ENCODE data around the gene NRG3.

NRG3 gene

DNA sequence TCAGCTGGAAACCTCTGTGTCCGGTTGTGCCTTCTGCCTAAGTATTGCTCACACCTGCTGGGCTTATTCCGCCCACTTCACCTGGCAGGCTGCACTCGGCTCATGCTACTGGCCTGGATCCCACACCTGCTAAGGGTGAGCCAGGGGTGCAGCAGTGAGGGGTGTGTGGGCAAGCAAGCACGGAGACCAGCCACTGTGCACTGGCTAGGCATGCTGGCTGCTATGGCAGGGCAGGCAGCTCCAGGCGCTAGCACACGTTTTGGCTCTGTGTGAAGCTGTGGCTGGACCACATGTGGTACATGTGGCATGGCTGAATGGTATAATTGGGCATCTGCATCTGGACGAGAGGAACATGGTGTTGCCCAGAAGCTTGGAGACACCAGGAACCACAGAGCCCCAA, 940.7 kb downstream of the NRG3 start:
- DNase-seq (ENCODE audit: low read depth in 2 of 2), result no peak

DNA sequence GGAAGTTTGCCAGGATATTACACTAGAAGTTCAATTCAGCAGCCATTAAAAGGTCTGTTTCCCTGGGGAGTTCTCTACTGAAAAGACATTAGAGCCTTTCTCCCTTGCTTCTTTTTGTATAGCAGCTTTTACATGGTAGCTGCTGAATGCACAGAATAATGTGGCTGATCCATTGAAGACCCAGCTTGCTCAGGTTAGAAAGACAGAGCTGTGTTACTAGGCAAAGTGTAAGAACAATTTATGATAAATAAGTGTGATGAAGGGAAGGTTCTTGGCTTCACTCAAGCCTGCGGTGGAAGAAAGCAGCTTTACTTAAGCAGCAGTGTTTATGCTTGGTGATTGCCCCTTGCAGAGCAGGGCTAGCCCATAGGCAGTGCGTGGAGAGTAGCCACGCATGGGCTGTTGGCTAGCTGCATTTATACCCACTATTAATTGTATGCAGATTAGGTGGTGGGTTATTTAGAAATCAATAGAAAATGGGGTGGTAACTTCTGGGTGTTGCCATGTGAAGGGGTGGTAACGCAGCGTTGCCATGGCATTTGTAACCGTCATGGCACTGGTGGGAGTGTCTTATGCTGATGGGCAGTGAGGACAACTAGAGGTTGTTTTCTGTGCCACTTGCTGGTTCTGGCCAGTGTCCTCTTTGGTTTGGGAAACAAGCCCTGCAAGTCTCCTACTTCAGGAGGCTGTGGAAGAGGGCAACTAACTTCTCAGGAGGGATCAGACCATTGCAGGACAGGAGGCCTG, 942.9 kb downstream of the NRG3 start:
- no peak for DNase-seq (ENCODE audit: low read depth in 2 of 2)

GRCh38 chr10:82821043-82821442, 946.0 kb downstream of the NRG3 start:
- no peak for DNase-seq (ENCODE audit: low read depth in 2 of 2)

- no peak for DNase-seq (ENCODE audit: low read depth in 2 of 2)
Observed at GRCh38 chr10:82826132-82826531, 951.1 kb downstream of the NRG3 start.

DNA sequence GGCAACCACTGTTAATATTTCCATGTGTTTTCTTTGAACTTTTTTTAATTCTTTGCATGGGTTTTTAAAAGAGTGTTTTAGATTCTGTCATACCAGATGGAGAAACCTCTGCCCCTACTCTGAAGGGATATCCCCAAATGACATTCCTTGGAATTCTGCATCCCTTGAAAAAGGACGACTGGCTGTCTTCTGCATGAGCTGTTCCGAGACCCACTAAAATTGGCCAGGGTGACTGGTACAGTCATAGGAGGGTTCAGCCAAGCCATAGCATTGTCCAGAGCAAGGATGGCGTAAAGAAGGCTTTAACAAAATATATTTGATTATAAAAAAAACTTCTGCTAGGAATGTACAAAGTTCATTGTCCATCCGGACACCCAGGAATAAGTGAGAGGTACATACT, 952.9 kb downstream of the NRG3 start:
- no peak for DNase-seq (ENCODE audit: low read depth in 2 of 2)

DNA sequence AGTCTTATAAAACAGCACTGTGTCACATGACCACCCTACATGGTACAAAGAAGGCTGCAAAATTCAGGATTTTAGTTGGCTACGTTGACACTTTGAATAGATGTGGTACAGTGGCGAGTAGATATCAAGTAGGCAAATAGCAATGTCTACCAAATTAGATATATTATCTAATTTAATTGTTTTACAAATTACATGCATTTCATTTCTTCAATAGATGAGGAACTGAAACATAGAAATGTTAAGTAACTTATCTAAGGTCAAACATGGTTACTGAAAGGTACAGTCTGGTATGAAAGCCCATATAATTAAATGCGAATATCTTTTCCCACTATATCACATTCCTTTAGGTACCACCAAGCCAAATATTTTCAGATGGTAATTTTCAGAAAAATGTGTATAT, 972.2 kb downstream of the NRG3 start:
- no peak for DNase-seq (ENCODE audit: low read depth in 2 of 2)

DNA sequence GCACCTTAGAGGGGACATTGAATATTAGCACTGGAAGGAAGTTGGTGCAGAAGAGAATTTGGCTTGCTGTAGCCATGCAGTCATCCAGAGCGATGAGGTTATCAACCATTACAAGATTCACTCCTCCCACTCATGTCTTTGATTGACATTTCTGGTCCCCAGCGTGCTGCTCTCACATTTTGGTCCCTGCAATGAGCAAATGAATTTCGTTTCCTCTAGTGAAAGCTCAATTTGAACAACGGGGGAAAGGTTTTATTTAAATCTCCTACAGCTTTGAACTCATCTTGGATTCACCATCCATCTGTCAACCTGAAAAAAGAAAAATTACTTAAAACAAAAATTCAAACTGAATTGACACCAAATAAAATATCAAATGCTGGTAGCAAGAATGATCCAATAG, 975.2 kb downstream of the NRG3 start:
- DNase-seq (ENCODE audit: low read depth in 2 of 2), result no peak

DNA sequence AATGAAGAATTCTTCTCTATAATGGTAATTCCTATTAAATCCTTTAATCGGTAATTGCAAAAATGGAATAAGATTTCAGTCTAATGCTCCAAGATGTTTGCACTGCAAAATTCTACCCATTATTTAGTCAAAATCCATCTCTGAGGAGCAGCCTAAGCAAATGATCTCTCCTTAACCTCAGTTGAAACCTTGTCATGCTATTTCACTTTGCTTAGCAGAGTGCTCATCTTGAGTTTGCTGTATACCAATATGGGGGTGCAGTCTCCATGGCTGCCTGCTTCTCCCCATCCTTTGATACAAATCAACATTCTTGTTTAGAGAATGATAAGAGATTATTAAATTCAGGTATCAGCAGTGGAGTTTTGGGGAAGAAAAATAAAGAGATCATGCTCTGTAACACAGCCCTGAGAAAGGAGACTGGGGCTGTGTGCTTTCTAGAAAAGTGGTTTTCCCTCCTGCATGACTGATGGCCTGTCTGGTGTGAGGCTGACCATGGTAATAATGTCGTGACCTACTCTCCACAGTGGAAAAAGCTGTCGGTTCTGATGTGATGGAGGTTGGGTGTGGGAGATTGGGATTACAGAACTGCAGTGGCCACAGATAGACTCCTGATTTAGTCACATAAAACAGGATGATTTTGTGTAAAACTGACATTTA, 982.1 kb downstream of the NRG3 start:
- no peak for DNase-seq (ENCODE audit: low read depth in 2 of 2)

- DNase-seq (ENCODE audit: low read depth in 2 of 2), result no peak
Observed at GRCh38 chr10:82861889-82862288, 986.9 kb downstream of the NRG3 start.

GRCh38 chr10:82865366-82865765, 990.4 kb downstream of the NRG3 start:
- DNase-seq (ENCODE audit: low read depth in 2 of 2), result no peak

GRCh38 chr10:82866424-82867020, 991.5 kb downstream of the NRG3 start:
- no peak for DNase-seq (ENCODE audit: low read depth in 2 of 2)

GRCh38 chr10:82867056-82867455, 992.1 kb downstream of the NRG3 start:
- DNase-seq (ENCODE audit: low read depth in 2 of 2), result no peak

- DNase-seq (ENCODE audit: low read depth in 2 of 2), result no peak
Observed at GRCh38 chr10:82874671-82875070, 999.7 kb downstream of the NRG3 start.

DNA sequence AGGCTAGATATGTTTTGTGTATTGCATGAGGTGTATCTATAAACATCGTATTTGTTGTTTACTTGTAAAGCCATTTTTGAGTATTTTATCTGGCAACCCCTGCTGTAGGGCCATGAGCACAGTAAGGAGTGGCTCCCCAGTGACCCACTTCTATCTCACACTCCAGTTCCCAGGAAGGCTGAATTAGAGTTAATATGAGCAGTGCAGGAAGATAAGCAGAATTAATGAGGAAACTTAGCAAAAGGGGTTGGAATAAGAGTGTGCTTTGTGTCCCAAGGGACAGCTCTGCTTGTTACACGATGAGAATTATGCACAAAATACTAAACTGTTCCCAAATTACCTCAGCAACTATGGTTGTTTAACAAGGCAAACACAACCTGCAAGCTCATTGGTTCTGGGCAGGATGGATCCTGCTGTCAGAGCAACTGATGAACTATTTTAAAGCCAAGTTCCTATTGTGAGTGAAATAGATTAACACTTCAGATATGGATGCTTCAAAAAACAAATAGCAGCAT, 1005.8 kb downstream of the NRG3 start:
- DNase-seq (ENCODE audit: low read depth in 2 of 2), result no peak

DNA sequence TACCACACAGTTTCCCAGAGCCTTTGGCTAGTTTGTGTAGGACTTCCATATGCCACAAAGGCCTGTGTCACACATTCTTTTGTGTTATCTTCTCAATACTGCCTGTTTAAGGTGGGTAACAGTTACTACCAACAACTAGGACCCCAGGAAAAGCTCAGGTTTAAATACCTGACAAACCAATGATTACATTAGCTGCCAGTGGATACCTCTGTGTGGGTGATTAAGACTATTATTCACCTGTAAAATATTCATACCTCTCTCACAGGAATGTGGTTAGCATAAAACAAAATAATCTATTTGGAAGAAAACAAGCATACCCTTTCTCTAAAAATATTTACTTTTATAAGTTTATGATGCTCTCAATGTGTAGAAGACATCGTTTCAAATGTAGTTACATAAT, 1007.7 kb downstream of the NRG3 start:
- DNase-seq (ENCODE audit: low read depth in 2 of 2), result no peak

DNA sequence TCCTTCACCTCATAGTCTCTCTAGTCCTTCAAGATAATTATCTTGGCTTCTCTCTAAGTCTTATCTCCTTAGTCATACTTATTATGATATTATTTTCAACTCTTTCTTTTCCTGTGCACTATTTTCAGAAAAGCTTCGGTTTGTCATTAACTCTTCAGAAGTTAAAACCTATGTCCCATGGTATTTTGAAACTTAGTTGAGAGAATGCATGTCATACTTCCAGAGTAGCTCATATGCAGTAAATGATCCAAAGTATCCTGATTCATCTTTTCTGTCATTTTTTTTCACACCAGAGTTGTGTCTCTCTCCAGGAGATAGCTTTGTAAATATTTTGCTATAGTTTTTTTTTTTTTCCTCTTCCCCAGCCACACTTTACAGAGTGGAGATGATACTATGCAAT, 1008.6 kb downstream of the NRG3 start:
- no peak for DNase-seq (ENCODE audit: low read depth in 2 of 2)

DNA sequence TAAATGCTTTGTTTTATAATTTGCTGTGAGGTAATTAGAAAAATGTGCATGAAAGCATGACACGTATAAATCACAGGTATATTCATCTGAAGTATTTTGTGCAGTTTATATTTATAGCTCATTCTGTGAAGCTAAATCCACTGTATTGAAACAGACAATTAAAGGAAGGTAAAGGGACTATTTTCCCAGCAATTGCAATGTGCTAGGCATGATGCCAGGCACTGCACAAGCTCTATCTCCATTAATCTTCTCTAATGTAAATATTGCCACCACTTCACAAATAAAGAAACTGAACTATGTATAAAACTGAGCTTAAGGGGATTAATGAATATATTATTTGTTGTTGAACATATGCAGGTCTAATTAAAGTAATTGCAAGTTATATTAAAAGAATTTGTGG, 1012.5 kb downstream of the NRG3 start:
- no peak for DNase-seq (ENCODE audit: low read depth in 2 of 2)

DNA sequence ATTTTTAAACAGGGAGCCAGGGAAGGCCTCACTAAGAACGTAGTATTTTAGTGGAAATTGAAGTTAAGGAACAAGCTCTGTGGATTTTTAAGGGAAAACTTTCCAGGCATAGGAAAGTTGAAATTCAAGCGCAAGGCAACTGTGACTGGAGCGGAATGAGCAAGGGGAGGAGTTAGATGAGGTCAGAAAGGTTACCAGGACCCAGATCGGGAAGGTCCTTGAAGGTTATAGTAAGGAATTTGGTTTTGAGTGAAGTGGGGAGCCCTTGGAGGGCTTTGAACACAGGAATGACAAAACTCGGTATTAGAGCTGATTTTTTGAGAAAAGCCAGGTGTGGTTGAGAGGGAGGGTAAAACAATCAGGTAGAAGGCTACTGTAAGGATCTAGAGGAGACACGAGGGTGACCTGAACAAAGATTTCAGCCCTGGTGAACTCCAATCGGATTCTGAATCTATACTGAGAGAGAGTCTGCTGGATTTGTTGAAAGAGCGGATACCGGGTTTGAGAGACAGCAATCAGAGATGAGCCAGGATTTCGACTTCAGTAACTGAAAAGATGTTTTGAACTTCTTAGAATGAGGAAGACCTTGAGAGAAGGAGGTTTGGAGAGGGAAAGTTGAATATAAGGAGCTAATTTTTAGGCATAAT, 1013.9 kb downstream of the NRG3 start:
- no peak for DNase-seq (ENCODE audit: low read depth in 2 of 2)

- DNase-seq (ENCODE audit: low read depth in 2 of 2), result no peak
Observed at GRCh38 chr10:82889728-82890127, 1014.7 kb downstream of the NRG3 start.

GRCh38 chr10:82890573-82890972, 1015.6 kb downstream of the NRG3 start:
- DNase-seq (ENCODE audit: low read depth in 2 of 2), result no peak

- no peak for DNase-seq (ENCODE audit: low read depth in 2 of 2)
Observed at GRCh38 chr10:82908096-82908495, 1033.1 kb downstream of the NRG3 start.

DNA sequence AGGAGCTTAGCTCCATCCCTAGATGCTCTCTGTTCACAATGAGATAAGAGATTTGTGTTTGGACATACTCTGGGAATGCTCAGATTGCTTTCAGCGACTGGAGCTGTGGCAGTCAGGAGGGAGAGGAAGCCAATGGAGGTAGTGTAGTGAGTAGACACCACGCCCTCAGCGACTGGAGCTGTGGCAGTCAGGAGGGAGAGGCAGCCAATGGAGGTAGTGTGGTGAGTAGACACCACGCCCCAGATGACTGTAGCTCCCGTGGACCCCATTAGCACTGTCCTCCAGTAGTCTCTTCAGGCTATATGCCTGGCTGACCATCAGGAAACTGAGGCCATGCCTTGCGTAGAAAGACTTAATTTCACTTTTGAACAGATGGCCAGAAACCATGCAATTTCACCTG, 1033.8 kb downstream of the NRG3 start:
- no peak for DNase-seq (ENCODE audit: low read depth in 2 of 2)

DNA sequence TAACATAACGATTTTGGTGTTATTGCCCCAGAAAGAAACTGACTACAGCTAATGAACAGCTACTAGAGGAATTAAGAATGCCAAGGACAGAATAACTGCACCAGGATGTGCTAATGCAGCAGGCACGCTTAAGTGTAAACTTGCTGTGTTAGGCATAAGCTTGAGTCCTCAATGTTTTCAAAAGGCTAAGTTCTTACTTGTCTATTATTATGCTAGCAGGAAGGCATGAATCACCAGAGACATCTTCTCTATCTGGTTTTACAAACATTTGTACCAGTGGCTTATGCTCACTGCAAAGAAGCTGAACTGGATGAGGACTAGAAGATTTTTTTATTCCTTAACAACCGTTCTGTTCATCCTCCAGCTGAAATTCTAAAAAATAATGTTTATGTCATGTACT, 1035.3 kb downstream of the NRG3 start:
- no peak for DNase-seq (ENCODE audit: low read depth in 2 of 2)

Data from stimulated activated CD4-positive, alpha-beta T cell treated with anti-CD3 and anti-CD28 coated beads, Interleukin-4, amount 100 ng/mL, for 48 hours (primary cell).